ENCODE data around the gene ANGEL1. TPM values are rescaled to one million over a fixed set of nuclear protein-coding genes. Genes with fewer than 3 reads are reported as not detected.

ANGEL1 gene
- total RNA-seq, 2 donors from 2014 or later: 26.5 to 44.2 TPM

- ATAC-seq: no peak
- H3K9me3 ChIP-seq: no peaks in the 10 kb centered on the region
- no peaks in the 10 kb centered on the region for H3K36me3 ChIP-seq (replicated peaks in 1 of 2; ENCODE audit: insufficient read depth in 1 of 2, low read depth in 2 of 2)
- DNase-seq: no peak
- H3K4me1 ChIP-seq: peaks cover 17% of the 10 kb centered on the region
- H3K4me3 ChIP-seq: no peak overlapping the region
- intact Hi-C loops (cut with DNase I): no loop called here
- H3K27ac ChIP-seq: no peak overlapping the region
- TF ChIP-seq POLR2A (IDR thresholded peaks at IDR 0.05) (no peak), CTCF (IDR thresholded peaks at IDR 0.05) (no peak)
- H3K27me3 ChIP-seq: no peaks in the 10 kb centered on the region
- WGBS, 2 donors: 52 to 54% methylated on average over 21 to 22 of the region's 22 CpGs
Observed at GRCh38 chr14:76774821-76775694, 37.6 kb downstream of the ANGEL1 start.

GRCh38 chr14:76773956-76774820, 38.5 kb downstream of the ANGEL1 start:
- Histone ChIP-seq H3K27me3 (no peaks in the 10 kb centered on the region), H3K36me3 (replicated peaks in 1 of 2; ENCODE audit: insufficient read depth in 1 of 2, low read depth in 2 of 2) (no peaks in the 10 kb centered on the region), H3K27ac (peak overlapping the region in 1 of 4 donors; percentile 26), H3K4me1 (peaks cover 17% of the 10 kb centered on the region), H3K4me3 (no peak overlapping the region), H3K9me3 (no peaks in the 10 kb centered on the region)
- intact Hi-C loops (cut with DNase I): no loop called here
- no peak for DNase-seq
- TF ChIP-seq CTCF (IDR thresholded peaks at IDR 0.05) (no peak), POLR2A (IDR thresholded peaks at IDR 0.05) (no peak)
- no peak for ATAC-seq
- WGBS, 2 donors: 60 to 68% methylated on average over 13 to 18 of the region's 18 CpGs

DNA sequence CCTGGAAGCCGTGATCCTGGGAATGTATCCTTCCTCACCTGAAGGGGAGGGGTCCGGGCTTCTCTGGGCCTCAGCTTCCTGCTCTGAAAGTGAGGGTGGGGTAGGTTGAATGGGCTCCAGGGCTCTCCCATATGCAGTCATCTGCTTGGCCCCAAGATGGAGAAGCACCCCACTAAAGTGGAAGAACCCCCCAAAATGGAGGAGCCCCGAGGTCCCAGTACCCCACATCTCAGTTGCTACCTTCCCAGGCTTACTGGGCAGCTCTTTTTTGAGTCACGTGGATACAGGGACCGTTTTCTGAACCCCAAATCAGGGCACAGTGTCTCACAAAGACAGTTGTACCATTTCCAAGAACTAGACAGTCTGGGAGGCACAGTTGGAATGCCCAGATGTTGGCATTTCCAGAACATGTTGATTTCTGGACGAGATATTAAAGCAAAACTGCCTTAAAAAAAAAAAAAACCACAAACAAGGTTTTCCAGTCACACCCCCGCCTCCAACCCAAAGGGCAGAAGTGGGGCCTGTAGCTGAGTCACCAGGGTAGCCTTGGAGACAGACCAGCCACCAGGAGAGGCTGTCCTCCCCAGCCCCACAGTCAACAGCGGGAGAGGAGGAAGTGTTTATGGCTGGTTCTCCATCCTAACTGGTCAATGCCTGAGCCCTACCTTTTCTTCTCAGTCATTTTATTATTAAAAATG, 39.3 kb downstream of the ANGEL1 start:
- Histone ChIP-seq H3K9me3 (no peaks in the 10 kb centered on the region), H3K27ac (peak overlapping the region in 2 of 4 donors; percentile 50 to 70), H3K27me3 (no peaks in the 10 kb centered on the region), H3K4me3 (no peak overlapping the region), H3K36me3 (replicated peaks in 1 of 2; ENCODE audit: insufficient read depth in 1 of 2, low read depth in 2 of 2) (no peaks in the 10 kb centered on the region), H3K4me1 (peaks cover 17% of the 10 kb centered on the region)
- DNase-seq (peak; percentile 41 to 83 (median 70)), ATAC-seq (peak; percentile 68)
- TF ChIP-seq CTCF (IDR thresholded peaks at IDR 0.05) (peak in 1 of 7 experiments; percentile 8), POLR2A (IDR thresholded peaks at IDR 0.05) (no peak)
- intact Hi-C loops (cut with DNase I): no loop called here
- WGBS, 2 donors: 26 to 30% methylated on average over 8 of the region's 8 CpGs

- Histone ChIP-seq H3K27me3 (no peaks in the 10 kb centered on the region), H3K27ac (peak overlapping the region in 2 of 4 donors; percentile 50 to 70), H3K9me3 (no peaks in the 10 kb centered on the region), H3K36me3 (replicated peaks in 1 of 2; ENCODE audit: insufficient read depth in 1 of 2, low read depth in 2 of 2) (no peaks in the 10 kb centered on the region), H3K4me3 (no peak overlapping the region), H3K4me1 (peaks cover 23% of the 10 kb centered on the region)
- ATAC-seq (peak; percentile 15), DNase-seq (peak in 2 of 4 donors; percentile 9 to 72)
- WGBS, 2 donors: 41 to 56% methylated on average over 10 to 13 of the region's 13 CpGs
- intact Hi-C loops (cut with DNase I): no loop called here
- TF ChIP-seq CTCF (IDR thresholded peaks at IDR 0.05) (no peak), POLR2A (IDR thresholded peaks at IDR 0.05) (peak in 1 of 3 donors; percentile 35)
Observed at GRCh38 chr14:76772300-76773187, 40.1 kb downstream of the ANGEL1 start.

Data from body of pancreas (tissue), 4 donors.